RWPE2 (cell line): ENCODE data around the gene TULP4.
"Not testable (repeated sequence)": the region's sequence is repeated elsewhere in the genome, so short reads cannot be mapped to it uniquely, and the experiment has no call there.

Source experiments
- ATAC-seq: fragments of 200-7000 bp; cut with Tn5 transposase; 3 replicates; pipeline ENCODE4 v1.9.1; 2021; ENCODE audit warnings: low read depth
- DNase-seq: peaks from one replicate; pipeline ENCODE4 v3.0.0-alpha.2; 2020; ENCODE audit warnings: low spot score
- H3K27ac ChIP-seq: fragments of 450-650 bp; 2 replicates; pipeline ENCODE4 v1.5.1; 2017; ENCODE audit warnings: mild to moderate bottlenecking; ENCODE audit not compliant: poor library complexity, severe bottlenecking
- H3K27me3 ChIP-seq: fragments of 250-450 bp; sonication (Bioruptor Pico); 2 replicates; pipeline ENCODE4 v1.5.1; 2021; ENCODE audit warnings: mild to moderate bottlenecking, moderate library complexity; ENCODE audit not compliant: insufficient read depth, poor library complexity, severe bottlenecking
- H3K36me3 ChIP-seq: fragments of 250-450 bp; sonication (Bioruptor Pico); 2 replicates; pipeline ENCODE4 v1.5.1; 2020; ENCODE audit warnings: low read depth, mild to moderate bottlenecking, moderate library complexity
- H3K4me1 ChIP-seq: fragments of 250-450 bp; sonication (Bioruptor Pico); 2 replicates; pipeline ENCODE4 v1.5.1; 2021; ENCODE audit warnings: mild to moderate bottlenecking, moderate library complexity; ENCODE audit not compliant: insufficient read depth, poor library complexity, severe bottlenecking
- H3K4me3 ChIP-seq: fragments of 250-450 bp; sonication (Bioruptor Pico); 2 replicates; pipeline ENCODE4 v1.5.1; 2021; ENCODE audit warnings: mild to moderate bottlenecking, moderate library complexity; ENCODE audit not compliant: severe bottlenecking
- H3K9me3 ChIP-seq: fragments of 250-450 bp; sonication (Bioruptor Pico); 2 replicates; pipeline ENCODE4 v1.5.1; 2021; ENCODE audit warnings: mild to moderate bottlenecking, moderate library complexity; ENCODE audit not compliant: severe bottlenecking
- CTCF ChIP-seq: fragments of 450-650 bp; IDR thresholded peaks from one replicate; pipeline ENCODE4 v1.5.1; 2017; ENCODE audit warnings: mild to moderate bottlenecking, moderate library complexity; ENCODE audit not compliant: poor library complexity, severe bottlenecking

The TULP4 gene

GRCh38 chr6:158552796-158553138 is 240.5 kb downstream of the TULP4 start:
- ATAC-seq (no peak), DNase-seq (no peak)
- Histone ChIP-seq H3K27ac (no peak overlapping the region), H3K4me3 (no peak overlapping the region), H3K9me3 (no peaks in the 10 kb centered on the region), H3K27me3 (no peaks in the 10 kb centered on the region), H3K36me3 (no peaks in the 10 kb centered on the region), H3K4me1 (no peaks in the 10 kb centered on the region)
- no peak for TF ChIP-seq CTCF

GRCh38 chr6:158554611-158555361 is 242.5 kb downstream of the TULP4 start:
- H3K27ac ChIP-seq: no peak overlapping the region
- no peaks in the 10 kb centered on the region for H3K27me3 ChIP-seq
- no peak for DNase-seq
- H3K4me1 ChIP-seq: no peaks in the 10 kb centered on the region
- ATAC-seq: no peak
- no peaks in the 10 kb centered on the region for H3K36me3 ChIP-seq
- H3K4me3 ChIP-seq: no peak overlapping the region
- H3K9me3 ChIP-seq: no peaks in the 10 kb centered on the region
- no peak for TF ChIP-seq CTCF

DNA sequence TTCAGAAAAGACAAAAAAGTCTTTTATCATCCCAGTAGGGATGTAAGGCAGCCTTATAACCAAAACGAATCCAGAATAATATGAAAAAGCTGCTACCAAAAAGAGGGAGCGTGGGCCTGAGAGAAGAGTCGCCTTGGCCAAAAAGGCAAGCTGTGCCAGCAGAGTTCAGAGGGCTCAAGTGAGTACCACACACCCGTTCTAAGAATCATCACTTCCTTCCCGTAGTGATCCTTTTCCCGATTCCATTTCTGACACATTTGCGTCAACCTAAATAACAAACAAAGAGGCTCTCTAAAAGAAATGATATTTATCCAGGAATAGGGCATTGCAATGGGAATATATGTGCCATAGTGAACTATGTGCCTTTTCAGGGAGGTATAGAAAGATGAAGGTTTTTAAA is 243.8 kb downstream of the TULP4 start:
- TF ChIP-seq CTCF: no peak
- Histone ChIP-seq H3K9me3 (no peaks in the 10 kb centered on the region), H3K27ac (no peak overlapping the region), H3K4me1 (peaks cover 2% of the 10 kb centered on the region), H3K27me3 (no peaks in the 10 kb centered on the region), H3K4me3 (no peak overlapping the region), H3K36me3 (no peaks in the 10 kb centered on the region)
- ATAC-seq (no peak), DNase-seq (no peak)

DNA sequence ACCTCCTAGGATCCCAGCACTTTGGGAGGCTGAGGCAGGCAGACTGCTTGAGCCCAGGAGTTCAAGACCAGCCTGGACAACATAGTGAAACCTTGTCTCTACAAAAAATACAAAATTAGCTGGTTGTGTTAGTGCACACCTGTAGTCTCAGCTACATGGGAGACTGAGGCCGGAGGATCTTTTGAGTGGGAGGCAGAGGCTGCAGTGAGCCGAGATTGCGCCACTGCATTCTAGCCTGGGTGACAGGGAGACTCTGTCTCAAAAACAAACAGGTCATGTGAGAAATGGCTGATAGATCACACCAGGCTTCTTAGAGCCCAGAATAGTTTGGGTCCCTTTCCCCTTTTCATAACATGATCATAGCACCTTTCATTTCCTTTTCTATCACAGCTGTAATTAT is 244.8 kb downstream of the TULP4 start:
- not testable (repeated sequence) for ATAC-seq, H3K4me1 ChIP-seq, DNase-seq, H3K36me3 ChIP-seq, H3K27ac ChIP-seq, H3K9me3 ChIP-seq, H3K27me3 ChIP-seq, H3K4me3 ChIP-seq

DNA sequence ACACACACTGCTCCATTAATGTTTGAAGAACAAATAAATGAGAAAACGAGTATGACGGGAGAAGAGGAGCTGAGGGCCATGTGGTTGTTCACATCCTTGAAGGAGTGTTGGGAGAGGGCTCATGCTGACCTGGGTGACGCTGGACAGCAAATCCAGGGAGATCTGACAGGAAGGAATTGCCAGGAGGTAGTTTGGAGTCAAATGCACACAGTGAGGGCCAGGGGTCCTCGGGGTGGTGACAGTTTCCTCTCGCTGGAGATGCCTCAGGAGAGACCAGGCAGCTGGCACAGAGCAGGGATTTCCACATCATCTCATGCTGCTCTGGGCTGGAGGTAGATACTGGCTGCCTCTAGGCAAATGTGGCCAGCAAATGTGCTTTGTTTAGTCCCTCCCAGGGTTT is 245.7 kb downstream of the TULP4 start:
- Histone ChIP-seq H3K36me3 (no peaks in the 10 kb centered on the region; the same call in 1 of the 2 replicates), H3K4me3 (no peak overlapping the region), H3K27me3 (no peaks in the 10 kb centered on the region), H3K4me1 (peaks cover 5% of the 10 kb centered on the region), H3K27ac (no peak overlapping the region), H3K9me3 (no peaks in the 10 kb centered on the region)
- ATAC-seq: no peak
- TF ChIP-seq CTCF: no peak
- DNase-seq: no peak
